D721Med (cell line): Measurements from ENCODE around the gene STEAP2.

Source experiments
- DNase-seq: peaks from one replicate; pipeline ENCODE4 v3.0.0; 2011; ENCODE audit warnings: low spot score; ENCODE audit not compliant: insufficient read length
- FAIRE-seq: peaks from 2 replicates; lab custom pipeline; 2011; peaks lifted over from hg19 to GRCh38; lab: Jason Lieb, UNC
- TF ChIP-seq, protein P1 (sequence below): IDR thresholded peaks from 2 replicates; pipeline ENCODE4 v1.5.1; 2012; ENCODE audit warnings: mild to moderate bottlenecking, control low read depth; ENCODE audit not compliant: insufficient read depth; ENCODE audit errors: missing control alignments

STEAP2 gene

DNA sequence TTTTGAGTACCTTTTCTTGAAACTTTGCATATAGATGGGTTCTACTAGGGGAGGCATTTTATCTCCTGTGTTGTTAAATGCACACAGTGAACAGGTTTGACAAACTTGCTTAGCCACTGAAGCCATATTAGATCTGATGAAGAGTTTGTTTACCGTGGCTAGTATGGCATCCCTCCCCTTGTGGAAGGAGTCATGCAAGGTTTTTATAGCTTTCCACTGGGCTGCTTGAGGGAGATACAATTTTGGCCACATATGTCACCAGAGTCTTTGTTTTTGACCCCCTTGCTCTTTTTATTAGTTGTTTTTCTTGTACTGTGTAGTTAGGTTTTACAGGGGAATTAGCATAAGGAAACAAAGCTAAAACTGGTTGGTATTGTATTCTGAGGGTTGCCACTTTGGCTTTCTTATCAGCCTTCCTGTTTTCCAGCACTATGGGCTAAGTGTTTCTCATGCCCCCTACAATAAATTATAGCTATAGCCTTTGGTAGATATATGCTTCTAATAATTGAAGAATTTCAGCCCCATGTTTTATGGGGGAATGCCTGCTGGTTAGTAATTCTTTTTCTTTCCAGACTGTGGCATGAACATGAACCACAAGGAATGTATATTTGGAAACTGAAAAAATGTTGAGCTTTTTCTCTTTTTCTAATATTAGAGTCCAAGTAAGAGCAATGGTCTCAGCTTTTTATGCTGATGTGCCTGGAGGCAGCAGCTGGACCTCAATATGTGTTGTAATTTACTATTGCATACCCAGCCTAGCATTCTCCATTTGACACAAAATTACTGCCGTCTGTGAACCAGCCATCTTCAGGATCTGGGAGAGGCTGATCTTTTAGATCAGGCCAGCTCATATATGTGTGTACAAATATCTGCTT is 18.4 kb upstream of the STEAP2 start:
- no peak for FAIRE-seq
- TF ChIP-seq, protein P1, sequence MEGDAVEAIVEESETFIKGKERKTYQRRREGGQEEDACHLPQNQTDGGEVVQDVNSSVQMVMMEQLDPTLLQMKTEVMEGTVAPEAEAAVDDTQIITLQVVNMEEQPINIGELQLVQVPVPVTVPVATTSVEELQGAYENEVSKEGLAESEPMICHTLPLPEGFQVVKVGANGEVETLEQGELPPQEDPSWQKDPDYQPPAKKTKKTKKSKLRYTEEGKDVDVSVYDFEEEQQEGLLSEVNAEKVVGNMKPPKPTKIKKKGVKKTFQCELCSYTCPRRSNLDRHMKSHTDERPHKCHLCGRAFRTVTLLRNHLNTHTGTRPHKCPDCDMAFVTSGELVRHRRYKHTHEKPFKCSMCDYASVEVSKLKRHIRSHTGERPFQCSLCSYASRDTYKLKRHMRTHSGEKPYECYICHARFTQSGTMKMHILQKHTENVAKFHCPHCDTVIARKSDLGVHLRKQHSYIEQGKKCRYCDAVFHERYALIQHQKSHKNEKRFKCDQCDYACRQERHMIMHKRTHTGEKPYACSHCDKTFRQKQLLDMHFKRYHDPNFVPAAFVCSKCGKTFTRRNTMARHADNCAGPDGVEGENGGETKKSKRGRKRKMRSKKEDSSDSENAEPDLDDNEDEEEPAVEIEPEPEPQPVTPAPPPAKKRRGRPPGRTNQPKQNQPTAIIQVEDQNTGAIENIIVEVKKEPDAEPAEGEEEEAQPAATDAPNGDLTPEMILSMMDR = no peak
- DNase-seq = no peak

DNA sequence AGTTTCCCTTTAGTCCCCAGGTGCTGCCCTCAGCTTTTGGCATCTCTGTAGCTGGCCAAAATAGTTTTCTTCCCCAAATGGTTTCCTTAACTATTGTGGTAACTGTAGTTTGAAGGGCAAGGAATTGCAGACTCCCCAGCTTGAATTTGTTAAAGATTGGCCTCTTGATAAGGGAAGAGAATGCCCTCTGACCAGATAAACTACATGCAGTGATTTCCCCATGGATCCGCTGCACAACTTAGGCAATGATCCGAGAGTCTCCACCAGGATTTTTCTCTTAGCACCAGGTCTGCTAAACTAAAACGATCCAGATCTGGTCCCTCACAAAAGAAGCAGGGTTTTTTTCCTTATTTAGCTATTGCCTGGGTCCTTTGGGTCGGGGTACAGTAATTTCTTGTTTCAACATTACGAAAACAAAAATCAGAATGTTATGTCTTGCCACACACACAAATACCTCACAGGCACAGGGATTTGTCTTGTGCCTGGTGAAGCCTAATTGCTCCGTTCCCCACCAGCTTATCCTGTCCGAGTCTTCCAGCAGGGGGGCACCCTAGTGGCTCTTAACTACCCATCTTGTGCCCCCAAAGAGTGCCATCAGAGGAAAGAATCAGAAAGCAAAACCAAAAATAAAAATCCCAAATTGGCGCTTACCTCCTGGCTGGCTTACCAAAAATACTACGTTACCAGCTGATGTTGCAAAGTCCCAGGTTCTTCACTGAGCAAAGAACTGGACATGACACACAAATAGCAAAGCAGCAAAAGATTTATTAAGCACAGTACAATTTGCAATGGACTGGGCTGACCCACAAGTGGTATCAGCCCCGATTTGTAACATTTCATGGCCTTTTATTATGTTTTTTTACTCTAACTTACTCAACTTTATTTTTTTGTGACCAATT is 16.4 kb upstream of the STEAP2 start:
- FAIRE-seq (no peak), DNase-seq (no peak)
- TF ChIP-seq, protein P1 = no peak

DNA sequence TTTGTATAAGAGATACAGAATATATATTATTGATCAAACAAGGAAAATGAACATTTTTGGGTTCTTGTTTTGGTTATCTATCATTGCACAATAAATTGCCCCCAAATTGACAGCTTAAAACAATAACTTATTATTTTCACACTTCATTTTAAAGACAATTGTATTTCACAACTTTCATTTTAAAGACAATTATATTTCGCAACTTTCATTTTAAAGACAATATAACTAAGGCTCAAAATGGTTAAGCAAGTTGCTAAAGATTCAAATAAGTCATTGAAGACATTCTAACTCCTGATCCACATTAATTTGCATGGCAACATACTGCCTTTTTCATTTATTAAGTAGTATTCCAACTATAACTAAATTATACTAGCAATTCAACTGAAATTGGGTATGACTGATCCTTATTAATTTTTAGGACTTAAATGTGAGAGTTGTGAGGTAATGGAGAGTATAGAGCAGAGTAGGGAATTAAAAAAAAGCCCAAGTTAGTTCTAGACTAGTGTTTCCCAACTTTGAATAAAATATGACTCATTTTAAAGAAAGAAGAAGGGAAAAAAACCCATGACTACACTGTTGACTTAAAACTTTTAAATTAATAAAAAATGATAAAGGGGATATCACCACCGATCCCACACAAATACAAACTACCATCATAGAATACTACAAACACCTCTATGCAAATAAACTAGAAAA is 9.9 kb upstream of the STEAP2 start:
- TF ChIP-seq, protein P1 = no peak
- no peak for DNase-seq
- no peak for FAIRE-seq

DNA sequence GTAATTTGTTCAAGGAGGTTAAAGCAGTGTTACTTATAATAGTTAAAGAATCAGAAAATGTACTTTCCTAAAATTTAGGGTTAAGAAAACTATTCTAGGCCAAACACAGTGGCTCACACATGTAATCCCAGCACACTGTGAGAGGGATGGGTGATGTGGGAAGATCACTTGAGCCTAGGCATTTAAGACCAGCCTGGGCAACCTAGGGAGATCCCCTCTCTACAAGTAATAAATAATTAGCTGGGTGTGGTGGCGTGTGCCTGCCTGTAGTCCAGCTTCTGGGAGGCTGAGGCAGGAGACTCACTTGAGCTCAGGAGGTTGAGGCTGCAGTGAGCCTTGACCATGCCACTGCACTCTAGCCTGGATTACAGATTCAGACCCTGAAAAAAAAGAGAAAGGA is 3.6 kb upstream of the STEAP2 start:
- DNase-seq (no peak), FAIRE-seq (no peak)
- TF ChIP-seq, protein P1 = no peak

DNA sequence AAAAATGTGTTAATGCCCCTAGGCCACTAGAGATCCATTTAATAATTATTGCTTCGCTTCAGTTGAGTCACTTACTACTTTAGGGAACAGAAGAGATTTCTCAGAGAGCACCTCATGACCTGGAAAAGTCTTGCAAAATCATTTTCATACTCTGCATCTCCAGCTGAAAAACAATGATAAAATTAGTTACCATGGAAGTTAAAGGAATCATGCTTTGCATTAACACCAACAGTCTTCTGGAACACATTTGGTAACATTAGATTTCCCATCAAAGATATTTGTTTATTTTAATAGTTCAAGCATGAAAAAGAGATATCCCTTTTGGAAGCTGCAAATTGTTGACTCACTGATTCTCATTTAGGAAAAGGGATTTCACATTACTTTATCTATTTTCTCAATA is 1.8 kb upstream of the STEAP2 start:
- FAIRE-seq (no peak), DNase-seq (no peak)
- TF ChIP-seq, protein P1 = no peak

DNA sequence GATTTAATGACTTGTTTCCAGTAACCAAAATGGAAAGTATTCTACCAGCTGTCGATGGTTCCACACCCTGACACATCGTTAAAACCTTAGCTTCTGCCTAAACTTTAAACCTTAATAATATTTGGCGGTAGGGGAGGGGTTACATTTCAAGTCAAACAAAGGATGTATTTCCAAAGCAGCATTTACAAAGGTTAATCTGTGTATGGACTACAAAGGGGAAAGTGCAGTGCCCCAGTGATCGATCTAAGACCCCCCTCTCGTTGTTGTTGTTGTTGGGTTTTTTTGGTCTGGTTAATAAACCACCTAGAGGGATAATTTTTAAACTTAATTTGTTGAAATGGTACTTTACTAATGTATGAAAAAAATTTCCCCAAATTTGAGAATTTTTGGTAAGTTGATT is 1.1 kb upstream of the STEAP2 start:
- FAIRE-seq = no peak
- TF ChIP-seq, protein P1 = no peak
- no peak for DNase-seq
